Measurements from ENCODE around the gene MEGF8.
A peak's percentile ranks its signal among the peaks of the same experiment; 100 is the strongest.

Gene MEGF8

DNA sequence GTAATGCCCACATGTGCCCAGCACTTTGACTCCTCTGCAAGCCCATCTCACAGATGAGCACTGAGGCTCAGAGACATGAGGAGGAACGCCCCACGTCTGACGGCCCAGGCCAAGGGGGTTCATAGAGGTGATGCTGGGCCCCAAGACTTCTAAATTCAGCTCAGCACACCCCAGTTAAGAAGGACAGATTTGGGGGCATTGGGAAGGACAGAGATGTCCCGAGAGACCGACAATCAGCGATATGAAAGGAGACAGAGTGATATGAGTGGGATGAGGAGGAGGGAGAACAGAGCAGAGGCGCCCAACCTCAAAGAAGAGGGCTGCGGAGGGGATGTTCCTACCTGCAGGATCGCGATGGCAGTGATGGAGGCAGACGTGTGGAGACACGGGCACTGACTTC is 64.5 kb downstream of the MEGF8 start, which contains the start of gene CNFN:
Gene CNFN (minus strand): TSS at position 399 of the 400 bp plus-strand sequence. CDS start 1,260 bp downstream, outside the sequence.
- in situ Hi-C loops (cut with MboI; ENCODE audit: low sequenced_read_pairs, unreplicated experiment) = no loop called here
- no peak for DNase-seq (ENCODE audit: low spot score)
- TF ChIP-seq, protein P1, sequence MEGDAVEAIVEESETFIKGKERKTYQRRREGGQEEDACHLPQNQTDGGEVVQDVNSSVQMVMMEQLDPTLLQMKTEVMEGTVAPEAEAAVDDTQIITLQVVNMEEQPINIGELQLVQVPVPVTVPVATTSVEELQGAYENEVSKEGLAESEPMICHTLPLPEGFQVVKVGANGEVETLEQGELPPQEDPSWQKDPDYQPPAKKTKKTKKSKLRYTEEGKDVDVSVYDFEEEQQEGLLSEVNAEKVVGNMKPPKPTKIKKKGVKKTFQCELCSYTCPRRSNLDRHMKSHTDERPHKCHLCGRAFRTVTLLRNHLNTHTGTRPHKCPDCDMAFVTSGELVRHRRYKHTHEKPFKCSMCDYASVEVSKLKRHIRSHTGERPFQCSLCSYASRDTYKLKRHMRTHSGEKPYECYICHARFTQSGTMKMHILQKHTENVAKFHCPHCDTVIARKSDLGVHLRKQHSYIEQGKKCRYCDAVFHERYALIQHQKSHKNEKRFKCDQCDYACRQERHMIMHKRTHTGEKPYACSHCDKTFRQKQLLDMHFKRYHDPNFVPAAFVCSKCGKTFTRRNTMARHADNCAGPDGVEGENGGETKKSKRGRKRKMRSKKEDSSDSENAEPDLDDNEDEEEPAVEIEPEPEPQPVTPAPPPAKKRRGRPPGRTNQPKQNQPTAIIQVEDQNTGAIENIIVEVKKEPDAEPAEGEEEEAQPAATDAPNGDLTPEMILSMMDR (IDR thresholded peaks at IDR 0.05; ENCODE audit: borderline replicate concordance, control extremely low read depth, extremely low read depth, insufficient read depth, missing control alignments) = no peak

DNA sequence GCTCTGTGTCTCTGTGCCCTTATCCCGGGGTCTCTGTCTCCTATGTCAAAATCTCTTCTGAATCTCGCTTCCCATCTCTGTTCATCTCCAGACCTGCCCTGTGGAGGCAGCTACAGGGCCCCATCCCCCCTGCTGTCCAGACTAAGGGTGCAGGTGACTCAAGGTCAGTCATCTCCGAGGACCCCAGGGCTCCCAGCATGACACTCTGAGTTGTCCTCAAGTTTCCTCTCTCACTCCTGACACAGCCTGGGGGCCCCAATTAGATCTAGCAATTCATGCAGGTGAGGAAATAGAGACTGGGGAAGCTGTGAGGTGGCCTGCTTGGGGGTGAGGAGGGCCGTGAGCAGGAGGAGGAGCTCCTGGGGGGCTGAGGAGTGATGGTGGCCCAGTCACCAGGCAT is 66.7 kb downstream of the MEGF8 start:
- TF ChIP-seq, protein P1 (IDR thresholded peaks at IDR 0.05; ENCODE audit: borderline replicate concordance, control extremely low read depth, extremely low read depth, insufficient read depth, missing control alignments) = no peak
- in situ Hi-C loops (cut with MboI; ENCODE audit: low sequenced_read_pairs, unreplicated experiment) = no loop called here
- DNase-seq (ENCODE audit: low spot score) = no peak

DNA sequence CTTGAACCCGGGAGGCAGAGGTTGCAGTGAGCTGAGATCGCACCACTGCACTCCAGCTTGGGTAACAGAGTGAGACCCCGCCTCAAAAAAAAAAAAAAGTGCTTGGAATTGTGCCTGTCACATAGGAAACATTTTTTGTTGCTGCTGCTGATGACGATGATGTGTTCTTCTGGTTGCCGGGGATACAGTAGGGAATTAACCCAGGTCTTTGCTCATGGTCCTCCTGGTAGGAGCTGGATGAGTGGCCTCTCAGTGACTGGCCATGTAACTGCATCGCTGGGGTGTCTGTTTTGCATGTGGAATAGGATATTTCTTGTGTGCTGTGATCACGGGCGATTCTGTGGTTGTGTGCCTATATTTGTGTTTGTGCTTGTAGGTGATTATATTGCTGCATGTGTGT is 69.3 kb downstream of the MEGF8 start:
- TF ChIP-seq, protein P1 (IDR thresholded peaks at IDR 0.05; ENCODE audit: borderline replicate concordance, control extremely low read depth, extremely low read depth, insufficient read depth, missing control alignments) = no peak
- in situ Hi-C loops (cut with MboI; ENCODE audit: low sequenced_read_pairs, unreplicated experiment) = no loop called here
- no peak for DNase-seq (ENCODE audit: low spot score)

DNA sequence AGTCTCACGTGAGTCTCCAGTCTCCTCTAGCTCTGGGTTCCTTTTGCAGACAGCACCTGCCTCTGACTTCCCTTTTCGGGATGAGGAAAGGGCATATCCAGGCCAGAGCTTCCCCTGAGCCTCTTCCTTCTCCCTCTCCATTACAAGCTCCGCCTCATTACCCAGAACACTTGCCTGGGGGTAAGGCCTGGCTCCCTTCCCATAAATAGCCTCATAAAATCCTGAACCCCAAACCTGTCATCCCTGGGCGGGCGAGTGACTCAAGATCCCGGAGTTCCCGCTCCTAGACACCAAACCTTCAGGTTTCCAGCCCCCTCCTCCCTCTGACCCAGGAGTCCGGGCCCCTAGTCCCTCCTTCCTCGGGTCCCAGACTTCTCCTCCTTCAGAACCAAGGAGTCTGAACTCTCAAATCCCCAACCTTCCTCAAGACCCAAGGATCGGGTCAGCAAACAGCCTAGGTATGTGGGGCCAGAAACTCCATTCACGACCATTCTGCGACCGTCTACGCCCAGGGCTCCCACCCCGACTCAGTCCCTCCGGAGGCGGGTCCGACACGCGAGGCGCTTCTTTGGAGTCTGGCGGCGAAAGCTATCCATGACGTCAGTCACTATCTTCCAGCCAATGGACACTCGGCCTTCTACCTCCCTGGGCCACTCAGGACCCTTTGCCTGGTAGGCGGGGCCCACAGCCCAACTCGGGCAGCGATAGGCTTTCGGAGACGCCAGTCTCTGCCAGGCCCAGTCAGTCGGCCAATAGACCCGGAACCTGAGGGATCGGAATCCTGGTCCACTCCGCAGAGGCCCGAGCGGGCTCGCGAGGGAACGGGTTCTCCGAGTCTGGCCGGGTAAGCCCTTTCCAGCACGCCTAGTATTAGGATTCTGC is 71.2 kb downstream of the MEGF8 start:
- peak; percentile 100 for DNase-seq (ENCODE audit: low spot score)
- in situ Hi-C loops (cut with MboI; ENCODE audit: low sequenced_read_pairs, unreplicated experiment) = no loop called here
- TF ChIP-seq, protein P1 (IDR thresholded peaks at IDR 0.05; ENCODE audit: borderline replicate concordance, control extremely low read depth, extremely low read depth, insufficient read depth, missing control alignments) = no peak

DNA sequence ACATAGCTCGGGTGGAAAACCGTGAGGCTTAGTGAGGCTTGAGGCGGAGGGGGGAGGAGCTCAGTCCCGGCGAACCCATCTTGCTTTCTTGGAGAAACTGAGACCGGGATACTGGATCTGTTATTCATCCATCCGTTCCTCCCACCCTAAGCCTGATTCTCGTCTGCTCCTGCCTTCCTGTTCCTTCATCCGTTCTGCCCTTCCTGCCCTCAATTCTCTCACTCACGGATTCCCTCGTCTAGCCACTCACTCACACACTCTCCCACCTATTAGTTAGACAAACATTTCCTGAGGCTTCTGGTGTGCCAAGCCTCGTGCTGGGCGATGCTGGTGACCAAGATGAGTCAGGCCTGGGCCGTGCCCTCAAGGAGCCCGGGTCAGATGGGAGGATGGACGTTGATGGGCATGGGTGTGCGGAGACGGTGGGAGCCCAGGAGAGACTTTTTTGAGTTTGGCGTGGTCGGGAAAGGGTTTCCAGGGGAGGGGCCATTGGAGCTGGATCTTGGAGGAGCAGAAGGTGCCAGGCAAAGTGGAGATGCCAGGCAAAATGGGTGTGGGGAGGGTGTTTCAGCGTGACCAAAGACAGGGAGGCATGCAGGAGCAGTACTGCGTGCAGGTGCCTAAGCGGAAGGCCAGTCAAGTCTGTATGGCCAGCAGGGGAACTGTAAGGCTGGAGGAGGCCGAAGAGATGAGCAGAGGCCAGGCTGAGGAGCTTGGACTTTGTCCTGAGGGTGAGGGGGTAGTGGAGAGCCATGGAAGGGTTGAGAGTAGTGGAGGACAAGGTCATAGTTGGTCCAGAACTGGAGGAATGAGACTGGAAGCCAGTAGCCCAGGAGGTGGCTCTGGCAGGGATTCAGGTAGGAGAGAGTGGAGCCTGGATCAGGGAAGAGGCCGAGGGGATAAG is 72.1 kb downstream of the MEGF8 start:
- DNase-seq (ENCODE audit: low spot score) = no peak
- TF ChIP-seq, protein P1 (IDR thresholded peaks at IDR 0.05; ENCODE audit: borderline replicate concordance, control extremely low read depth, extremely low read depth, insufficient read depth, missing control alignments) = no peak
- in situ Hi-C loops (cut with MboI; ENCODE audit: low sequenced_read_pairs, unreplicated experiment) = no loop called here

DNA sequence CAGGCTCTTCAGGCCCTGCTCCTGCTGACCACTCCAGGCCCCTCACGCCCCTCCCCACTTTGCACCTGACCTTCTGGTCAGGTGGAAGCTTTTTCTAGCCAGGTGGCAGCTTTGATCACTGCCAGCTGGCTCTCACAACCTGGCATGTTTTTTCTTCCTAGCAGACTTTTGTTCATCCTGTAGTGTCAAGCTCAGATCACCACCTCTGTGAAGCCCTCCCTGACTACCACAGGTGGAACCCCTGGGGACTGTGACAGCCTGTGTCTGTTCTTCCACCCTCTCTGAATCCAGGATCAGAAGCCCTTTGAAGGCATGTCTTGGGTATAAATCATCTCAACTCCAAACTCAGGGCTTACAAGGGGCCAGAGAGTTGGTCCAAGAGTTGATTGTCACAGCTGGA is 75.0 kb downstream of the MEGF8 start:
- TF ChIP-seq, protein P1 (IDR thresholded peaks at IDR 0.05; ENCODE audit: borderline replicate concordance, control extremely low read depth, extremely low read depth, insufficient read depth, missing control alignments) = no peak
- DNase-seq (ENCODE audit: low spot score) = no peak
- in situ Hi-C loops (cut with MboI; ENCODE audit: low sequenced_read_pairs, unreplicated experiment) = no loop called here
